ENCODE results near the gene MS4A4A.

DNA sequence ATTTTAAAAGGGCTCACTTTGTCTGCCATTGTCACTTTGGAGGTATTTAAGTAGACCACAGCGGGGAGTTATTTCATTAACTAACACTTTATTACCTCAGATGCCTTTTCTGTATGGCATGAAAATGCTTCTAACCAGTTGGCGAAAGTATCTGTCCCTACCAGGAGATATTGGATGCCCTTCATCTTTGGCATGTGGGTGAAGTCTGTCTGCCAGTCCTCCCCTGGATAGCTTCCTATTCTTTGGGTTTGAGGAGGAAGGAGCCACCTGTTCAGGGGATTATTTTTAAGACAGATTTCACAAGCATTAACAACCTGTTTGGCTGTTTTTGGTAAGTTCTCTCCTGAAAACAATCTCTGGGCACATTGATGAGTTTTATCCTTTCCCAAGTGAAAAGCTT lies 63.7 kb downstream of the MS4A4A start:
- no peak for TF ChIP-seq POLR2A (IDR thresholded peaks at IDR 0.05; ENCODE audit: low read depth, low read length)
- TF ChIP-seq POLR2AphosphoS5 (IDR thresholded peaks at IDR 0.05; ENCODE audit: low read depth, low read length) = no peak
- TF ChIP-seq TAF1 (IDR thresholded peaks at IDR 0.05; ENCODE audit: borderline replicate concordance, low read depth, low read length) = no peak
